NK-92 (cell line): ENCODE measurements around the gene MICAL1.
A peak's percentile ranks its signal among the peaks of the same experiment; 100 is the strongest.

Source experiments
- DNase-seq: peaks from one replicate; lab custom pipeline; 2025; ENCODE audit not compliant: unreplicated experiment; lab: John Stamatoyannopoulos, UW

Gene MICAL1

DNA sequence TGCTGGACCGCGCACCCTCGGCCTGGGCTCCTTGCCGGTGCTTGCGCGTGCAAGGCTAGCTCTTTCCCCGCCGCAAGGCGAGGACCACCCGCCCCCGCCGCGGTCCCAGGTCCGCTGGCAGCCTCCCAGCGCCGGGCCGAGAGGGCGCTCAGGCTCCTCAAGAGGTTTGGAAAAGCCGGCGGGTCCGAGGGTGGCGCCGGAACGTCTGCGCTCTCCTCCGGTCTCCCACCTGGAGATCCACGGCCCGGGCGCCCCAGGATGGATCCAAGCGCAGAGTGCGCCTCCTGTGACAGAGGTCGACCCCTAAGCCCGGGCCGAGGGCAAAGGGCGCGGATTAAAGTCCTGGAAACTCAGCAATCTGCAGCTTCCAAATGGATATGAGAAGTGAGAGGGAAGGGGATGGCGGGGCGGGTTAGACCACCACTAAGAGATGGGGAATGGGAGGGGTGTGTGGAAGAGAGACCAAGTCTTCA, 575 bp upstream of the MICAL1 start:
- DNase-seq: no peak

- peak; percentile 23 for DNase-seq
Observed at GRCh38 chr6:109454496-109455436, 806 bp downstream of the MICAL1 start.

GRCh38 chr6:109453594-109454495, 1.7 kb downstream of the MICAL1 start:
- no peak for DNase-seq

DNA sequence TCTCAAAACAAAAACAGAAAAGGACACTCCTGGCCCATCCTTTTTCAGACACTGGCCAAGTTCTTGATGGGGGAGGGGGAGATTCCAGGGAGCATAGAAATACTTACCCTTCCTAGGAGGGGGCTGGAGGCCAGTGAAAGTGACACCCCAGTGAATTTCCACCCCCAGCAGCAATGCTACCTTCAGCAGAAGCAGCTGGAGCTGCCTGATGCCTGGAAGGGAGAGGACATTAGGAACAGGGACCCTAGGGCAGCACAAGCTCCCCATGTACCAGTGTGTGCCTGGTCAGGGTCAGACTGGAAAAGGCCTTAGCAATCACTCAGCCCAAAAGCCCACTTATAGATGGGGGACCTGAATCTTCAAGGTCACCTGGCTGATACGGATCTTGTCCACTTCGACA, 2.4 kb downstream of the MICAL1 start:
- no peak for DNase-seq

DNA sequence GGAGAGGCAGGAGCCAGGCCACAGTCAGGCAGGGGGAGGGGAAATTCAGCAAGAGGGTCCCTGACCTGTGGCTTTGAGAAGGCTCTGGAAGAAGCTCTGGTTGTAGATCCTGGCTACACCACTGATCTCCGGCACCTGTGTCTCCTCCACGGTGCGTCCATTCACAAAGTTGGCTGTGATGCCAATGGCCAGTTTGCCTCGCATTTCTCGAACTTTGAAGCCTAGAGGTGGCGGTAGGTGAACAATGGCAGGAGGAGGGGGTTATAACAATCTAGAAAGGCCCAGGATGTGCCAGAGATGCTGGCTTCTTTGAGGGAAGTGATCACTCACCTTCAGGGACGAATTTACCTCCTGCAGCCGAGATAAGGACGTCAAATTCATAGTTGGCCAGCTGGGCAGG, 3.4 kb downstream of the MICAL1 start:
- no peak for DNase-seq

DNA sequence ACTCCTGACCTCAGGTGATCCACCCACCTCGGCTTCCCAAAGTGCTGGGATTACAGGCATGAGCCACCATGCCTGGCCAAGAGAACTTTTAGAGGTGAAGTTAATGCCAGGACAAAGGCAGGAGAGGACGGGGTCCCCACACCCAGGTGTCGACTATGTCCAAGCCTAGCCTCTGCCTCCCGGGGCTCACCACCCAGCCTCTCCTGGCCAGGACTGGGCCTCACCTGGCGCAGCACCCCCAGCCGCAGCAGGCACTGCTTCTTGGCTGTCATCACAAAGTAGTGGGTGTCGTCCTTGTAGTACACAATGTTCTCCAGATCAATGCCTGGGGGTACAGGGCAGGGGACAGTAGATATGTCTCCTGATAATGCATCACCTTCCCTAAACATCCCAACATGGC, 4.2 kb downstream of the MICAL1 start:
- DNase-seq: no peak

GRCh38 chr6:109450801-109451200, 4.8 kb downstream of the MICAL1 start:
- no peak for DNase-seq

DNA sequence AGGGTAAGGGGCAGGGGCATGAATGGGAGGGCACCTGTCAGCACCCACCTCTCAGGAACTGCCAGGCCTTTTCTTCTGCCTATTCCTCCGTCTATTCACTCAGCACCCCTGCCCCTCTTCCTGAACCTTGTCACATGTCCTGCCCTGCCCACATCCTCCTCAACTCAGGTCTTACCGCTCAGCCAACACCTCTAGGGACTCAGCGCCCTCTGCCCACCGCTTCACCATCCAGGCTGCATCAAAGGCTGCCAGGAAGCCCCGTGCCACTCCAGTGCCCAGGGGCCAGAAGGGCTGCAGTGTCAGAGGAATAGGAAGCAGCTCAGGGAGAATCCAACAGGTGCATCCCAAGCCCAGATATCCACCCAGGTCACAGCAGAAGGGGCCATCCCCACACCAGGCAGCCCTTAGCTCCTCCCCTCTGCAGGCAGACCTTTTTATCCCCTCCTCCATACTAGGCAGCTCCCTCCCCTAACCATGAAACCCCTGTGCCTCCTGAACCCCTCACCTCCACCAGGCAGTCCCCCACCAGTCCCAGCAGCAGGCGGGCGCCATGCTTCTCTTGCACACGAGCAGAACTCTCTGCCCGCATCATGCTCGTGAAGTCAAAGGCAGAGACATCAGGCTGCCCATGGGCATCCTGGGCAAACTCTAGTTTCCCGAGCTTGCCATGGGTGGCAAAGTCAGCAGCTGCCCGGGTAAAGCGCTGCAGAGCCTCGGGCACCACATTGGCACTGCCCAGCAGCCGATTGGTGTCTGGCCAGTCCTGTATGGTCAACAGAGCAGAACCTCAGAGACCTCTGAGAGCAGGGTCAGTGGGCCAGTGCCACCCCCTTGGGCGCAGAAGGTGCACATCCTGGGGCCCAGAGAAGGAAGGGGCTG, 5.5 kb downstream of the MICAL1 start:
- no peak for DNase-seq

GRCh38 chr6:109449064-109449794, 6.3 kb downstream of the MICAL1 start:
- DNase-seq: no peak

GRCh38 chr6:109448615-109449014, 7.0 kb downstream of the MICAL1 start:
- DNase-seq: no peak

- DNase-seq: no peak
Observed at GRCh38 chr6:109447878-109448555, 7.6 kb downstream of the MICAL1 start.

- DNase-seq: no peak
Observed at GRCh38 chr6:109447087-109447486, 8.5 kb downstream of the MICAL1 start.

GRCh38 chr6:109446541-109446940, 9.0 kb downstream of the MICAL1 start:
- DNase-seq: no peak

DNA sequence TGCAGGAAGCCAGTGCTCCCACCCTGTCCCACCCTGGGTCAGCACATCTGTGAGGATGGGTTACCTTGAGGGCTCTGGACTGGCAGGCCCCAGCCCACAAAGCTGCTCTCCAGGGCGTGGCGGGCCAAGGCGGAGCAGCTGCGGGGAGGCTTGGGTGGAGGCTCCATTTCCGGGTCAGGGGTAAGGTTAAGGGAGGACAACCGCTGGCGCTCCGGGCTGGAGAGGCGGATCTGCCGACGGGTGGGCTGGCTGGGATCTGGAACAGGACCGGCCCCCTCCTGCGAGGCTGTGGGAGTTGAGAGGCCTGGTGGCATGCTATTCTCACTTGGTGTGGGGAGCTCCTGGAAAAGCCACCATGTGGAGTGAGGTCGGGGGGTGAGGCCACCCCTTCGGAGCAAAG, 9.5 kb downstream of the MICAL1 start:
- no peak for DNase-seq

DNA sequence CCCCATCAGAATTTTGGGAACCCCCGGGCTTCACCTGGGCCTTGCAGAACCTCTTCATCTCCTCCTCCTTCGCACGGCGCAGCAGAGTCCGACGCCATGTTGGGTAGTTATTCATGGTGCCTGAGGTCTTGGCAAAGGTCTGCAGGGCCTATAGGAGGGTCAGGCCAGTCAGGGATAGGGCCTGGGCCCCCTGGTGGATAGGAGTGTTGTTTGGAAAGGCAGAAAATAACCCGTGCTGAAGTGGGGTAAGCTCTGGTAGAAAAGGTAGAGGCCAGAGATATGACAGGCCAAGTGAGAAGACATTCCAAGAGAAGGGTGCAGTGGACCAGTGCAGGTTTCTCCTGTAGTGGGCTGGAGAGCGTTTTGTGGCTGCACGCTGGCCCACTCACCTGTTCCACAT, 10.2 kb downstream of the MICAL1 start:
- DNase-seq: no peak

GRCh38 chr6:109443425-109443950, 12.1 kb downstream of the MICAL1 start:
- DNase-seq: no peak

GRCh38 chr6:109442393-109442924, 13.1 kb downstream of the MICAL1 start:
- DNase-seq: no peak

DNA sequence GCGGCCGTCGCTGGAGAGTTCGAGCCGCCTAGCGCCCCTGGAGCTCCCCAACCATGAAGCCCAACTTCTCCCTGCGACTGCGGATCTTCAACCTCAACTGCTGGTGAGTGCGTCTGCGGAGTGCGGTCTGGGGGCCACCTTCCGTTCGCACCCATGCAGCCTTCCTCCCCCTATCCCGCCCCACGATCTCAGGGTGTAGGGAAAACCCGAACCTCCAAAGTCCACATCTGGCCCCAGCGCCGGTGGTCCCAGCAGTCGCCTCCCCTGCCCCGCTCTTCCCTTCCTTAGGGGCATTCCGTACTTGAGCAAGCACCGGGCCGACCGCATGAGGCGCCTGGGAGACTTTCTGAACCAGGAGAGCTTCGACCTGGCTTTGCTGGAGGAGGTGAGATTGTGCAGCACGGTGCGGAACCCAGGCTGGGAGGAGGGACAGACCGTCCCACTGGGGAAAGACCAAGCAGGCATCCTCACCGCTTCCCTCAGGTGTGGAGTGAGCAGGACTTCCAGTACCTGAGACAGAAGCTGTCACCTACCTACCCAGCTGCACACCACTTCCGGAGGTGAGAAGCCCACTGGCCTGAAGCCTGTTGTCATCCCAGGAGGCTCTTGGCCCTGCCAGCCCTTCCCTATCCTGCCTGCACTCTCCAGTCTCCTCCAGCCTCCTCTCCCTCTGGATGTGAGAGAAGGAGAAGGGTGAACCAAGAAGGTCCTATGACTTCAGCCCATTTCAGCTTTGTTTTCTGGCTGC, 14.3 kb downstream of the MICAL1 start:
- no peak for DNase-seq
